Measurements from ENCODE around the gene CCNY. TPM values are rescaled to one million over a fixed set of nuclear protein-coding genes. Genes with fewer than 3 reads are reported as not detected.
"Not testable (repeated sequence)": the region's sequence is repeated elsewhere in the genome, so short reads cannot be mapped to it uniquely, and the experiment has no call there.

The CCNY gene
- total RNA-seq, 1 experiment from 2014 or later: 122 TPM

- DNase-seq: no peak
- intact Hi-C loops (cut with micrococcal nuclease; ENCODE audit: unreplicated experiment): no loop called here
- BruUV-seq (replicated peaks): no TSS peak
- Mint-ChIP-seq H3K27ac (ENCODE audit: unreplicated experiment) (no peak overlapping the region), H3K36me3 (ENCODE audit: insufficient read depth, unreplicated experiment) (peaks cover 74% of the 10 kb centered on the region), H3K4me1 (ENCODE audit: low read depth, unreplicated experiment) (no peaks in the 10 kb centered on the region), H3K4me3 (ENCODE audit: unreplicated experiment) (no peak overlapping the region), H3K27me3 (ENCODE audit: insufficient read depth, unreplicated experiment) (no peaks in the 10 kb centered on the region), H3K9me3 (ENCODE audit: unreplicated experiment) (peaks cover 34% of the 10 kb centered on the region)
- peaks cover 10% of the 10 kb centered on the region for H3K36me3 ChIP-seq (ENCODE audit: control insufficient read depth, insufficient read depth, low read length)
- CTCF ChIA-PET: interaction anchor here (0.7 kb wide), 1 partner anchor 123 kb away, joined by 4 read pairs; no protein-coding TSS in a partner anchor
- POLR2A ChIA-PET: no interaction called here
- no peaks in the 10 kb centered on the region for H3K27me3 ChIP-seq (replicated peaks; ENCODE audit: control insufficient read depth, insufficient read depth, low read length)
- H3K9me3 ChIP-seq: peaks cover 16% of the 10 kb centered on the region
- H3K4me3 ChIP-seq (ENCODE audit: low read depth, low read length): no peak overlapping the region
- TF ChIP-seq, protein P1, sequence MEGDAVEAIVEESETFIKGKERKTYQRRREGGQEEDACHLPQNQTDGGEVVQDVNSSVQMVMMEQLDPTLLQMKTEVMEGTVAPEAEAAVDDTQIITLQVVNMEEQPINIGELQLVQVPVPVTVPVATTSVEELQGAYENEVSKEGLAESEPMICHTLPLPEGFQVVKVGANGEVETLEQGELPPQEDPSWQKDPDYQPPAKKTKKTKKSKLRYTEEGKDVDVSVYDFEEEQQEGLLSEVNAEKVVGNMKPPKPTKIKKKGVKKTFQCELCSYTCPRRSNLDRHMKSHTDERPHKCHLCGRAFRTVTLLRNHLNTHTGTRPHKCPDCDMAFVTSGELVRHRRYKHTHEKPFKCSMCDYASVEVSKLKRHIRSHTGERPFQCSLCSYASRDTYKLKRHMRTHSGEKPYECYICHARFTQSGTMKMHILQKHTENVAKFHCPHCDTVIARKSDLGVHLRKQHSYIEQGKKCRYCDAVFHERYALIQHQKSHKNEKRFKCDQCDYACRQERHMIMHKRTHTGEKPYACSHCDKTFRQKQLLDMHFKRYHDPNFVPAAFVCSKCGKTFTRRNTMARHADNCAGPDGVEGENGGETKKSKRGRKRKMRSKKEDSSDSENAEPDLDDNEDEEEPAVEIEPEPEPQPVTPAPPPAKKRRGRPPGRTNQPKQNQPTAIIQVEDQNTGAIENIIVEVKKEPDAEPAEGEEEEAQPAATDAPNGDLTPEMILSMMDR (IDR thresholded peaks at IDR 0.05; ENCODE audit: insufficient read depth in 1 of 2, low read depth in 1 of 2, low read length in 1 of 2, severe bottlenecking in 1 of 2, unreplicated experiment in 1 of 2): no peak
- no peaks in the 10 kb centered on the region for H3K4me1 ChIP-seq
Measured at GRCh38 chr10:35533565-35533964, 197.3 kb downstream of the CCNY start.

DNA sequence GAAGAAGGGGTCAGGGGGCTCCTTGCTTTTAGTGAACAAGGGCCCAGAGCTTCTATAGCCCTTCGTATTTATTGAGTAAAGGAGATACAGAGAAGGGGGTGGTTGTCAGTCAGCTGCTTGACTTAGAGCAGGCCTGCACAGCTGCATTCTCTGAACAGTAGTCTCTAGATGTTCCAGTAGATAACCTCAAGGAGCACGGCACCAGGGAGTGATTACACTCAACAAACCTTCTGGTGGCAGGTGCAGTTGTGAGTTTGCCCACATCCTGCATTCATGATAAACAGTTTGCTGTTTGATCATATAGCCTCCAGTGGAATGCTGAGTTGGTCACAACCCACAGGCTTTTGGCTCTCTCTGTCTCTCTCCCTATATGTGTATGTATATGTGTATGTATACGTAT, 198.8 kb downstream of the CCNY start:
- Histone ChIP-seq H3K27me3 (replicated peaks; ENCODE audit: control insufficient read depth, insufficient read depth, low read length) (no peaks in the 10 kb centered on the region), H3K4me1 (no peaks in the 10 kb centered on the region), H3K36me3 (ENCODE audit: control insufficient read depth, insufficient read depth, low read length) (peaks cover 10% of the 10 kb centered on the region), H3K9me3 (peaks cover 16% of the 10 kb centered on the region), H3K4me3 (ENCODE audit: low read depth, low read length) (no peak overlapping the region)
- TF ChIP-seq, protein P1 (IDR thresholded peaks at IDR 0.05; ENCODE audit: insufficient read depth in 1 of 2, low read depth in 1 of 2, low read length in 1 of 2, severe bottlenecking in 1 of 2, unreplicated experiment in 1 of 2): no peak
- ChIA-PET POLR2A (no interaction called here), CTCF (no interaction called here)
- intact Hi-C loops (cut with micrococcal nuclease; ENCODE audit: unreplicated experiment): no loop called here
- no peak overlapping the region for H3K27ac Mint-ChIP-seq (ENCODE audit: unreplicated experiment)
- DNase-seq: no peak
- peaks cover 34% of the 10 kb centered on the region for H3K9me3 Mint-ChIP-seq (ENCODE audit: unreplicated experiment)
- H3K4me3 Mint-ChIP-seq (ENCODE audit: unreplicated experiment): no peak overlapping the region
- H3K27me3 Mint-ChIP-seq (ENCODE audit: insufficient read depth, unreplicated experiment): no peaks in the 10 kb centered on the region
- peaks cover 75% of the 10 kb centered on the region for H3K36me3 Mint-ChIP-seq (ENCODE audit: insufficient read depth, unreplicated experiment)
- no TSS peak for BruUV-seq (replicated peaks)
- H3K4me1 Mint-ChIP-seq (ENCODE audit: low read depth, unreplicated experiment): no peaks in the 10 kb centered on the region

- Mint-ChIP-seq H3K27ac (ENCODE audit: unreplicated experiment) (no peak overlapping the region), H3K9me3 (ENCODE audit: unreplicated experiment) (peaks cover 34% of the 10 kb centered on the region), H3K4me3 (ENCODE audit: unreplicated experiment) (no peak overlapping the region), H3K4me1 (ENCODE audit: low read depth, unreplicated experiment) (no peaks in the 10 kb centered on the region), H3K36me3 (ENCODE audit: insufficient read depth, unreplicated experiment) (peaks cover 64% of the 10 kb centered on the region), H3K27me3 (ENCODE audit: insufficient read depth, unreplicated experiment) (no peaks in the 10 kb centered on the region)
- TF ChIP-seq, protein P1 (IDR thresholded peaks at IDR 0.05; ENCODE audit: insufficient read depth in 1 of 2, low read depth in 1 of 2, low read length in 1 of 2, severe bottlenecking in 1 of 2, unreplicated experiment in 1 of 2): no peak
- no TSS peak for BruUV-seq (replicated peaks)
- CTCF ChIA-PET: no interaction called here
- H3K36me3 ChIP-seq (ENCODE audit: control insufficient read depth, insufficient read depth, low read length): peaks cover 10% of the 10 kb centered on the region
- H3K9me3 ChIP-seq: peaks cover 16% of the 10 kb centered on the region
- POLR2A ChIA-PET: no interaction called here
- no peaks in the 10 kb centered on the region for H3K27me3 ChIP-seq (replicated peaks; ENCODE audit: control insufficient read depth, insufficient read depth, low read length)
- no peak for DNase-seq
- H3K4me1 ChIP-seq: no peaks in the 10 kb centered on the region
- H3K4me3 ChIP-seq (ENCODE audit: low read depth, low read length): no peak overlapping the region
- intact Hi-C loops (cut with micrococcal nuclease; ENCODE audit: unreplicated experiment): no loop called here
Measured at GRCh38 chr10:35536789-35537188, 200.5 kb downstream of the CCNY start.

GRCh38 chr10:35537925-35538324, 201.6 kb downstream of the CCNY start:
- POLR2A ChIA-PET; H3K36me3 ChIP-seq (ENCODE audit: control insufficient read depth, insufficient read depth, low read length); CTCF ChIA-PET; H3K4me3 Mint-ChIP-seq (ENCODE audit: unreplicated experiment); BruUV-seq (replicated peaks); H3K4me3 ChIP-seq (ENCODE audit: low read depth, low read length); H3K27me3 ChIP-seq (replicated peaks; ENCODE audit: control insufficient read depth, insufficient read depth, low read length); H3K4me1 Mint-ChIP-seq (ENCODE audit: low read depth, unreplicated experiment); H3K4me1 ChIP-seq; intact Hi-C loops (cut with micrococcal nuclease; ENCODE audit: unreplicated experiment); H3K27me3 Mint-ChIP-seq (ENCODE audit: insufficient read depth, unreplicated experiment); DNase-seq: not testable (repeated sequence)
- H3K9me3 ChIP-seq: peaks cover 16% of the 10 kb centered on the region
- peaks cover 34% of the 10 kb centered on the region for H3K9me3 Mint-ChIP-seq (ENCODE audit: unreplicated experiment)
- H3K36me3 Mint-ChIP-seq (ENCODE audit: insufficient read depth, unreplicated experiment): peaks cover 62% of the 10 kb centered on the region
- H3K27ac Mint-ChIP-seq (ENCODE audit: unreplicated experiment): peak overlapping the region; percentile 10

Measured in Caco-2 (cell line).